Measurements from ENCODE around the gene TMEM263.
"Not testable (repeated sequence)": the region's sequence is repeated elsewhere in the genome, so short reads cannot be mapped to it uniquely, and the experiment has no call there.

Gene TMEM263

GRCh38 chr12:106986625-106987389 lies 31.1 kb downstream of the TMEM263 start, which contains the start of gene MTERF2:
TSS of gene MTERF2 (minus strand) at chr12:106987146. CDS start at chr12:106978714, 8,432 bp downstream.
- peak; percentile 94 for DNase-seq

DNA sequence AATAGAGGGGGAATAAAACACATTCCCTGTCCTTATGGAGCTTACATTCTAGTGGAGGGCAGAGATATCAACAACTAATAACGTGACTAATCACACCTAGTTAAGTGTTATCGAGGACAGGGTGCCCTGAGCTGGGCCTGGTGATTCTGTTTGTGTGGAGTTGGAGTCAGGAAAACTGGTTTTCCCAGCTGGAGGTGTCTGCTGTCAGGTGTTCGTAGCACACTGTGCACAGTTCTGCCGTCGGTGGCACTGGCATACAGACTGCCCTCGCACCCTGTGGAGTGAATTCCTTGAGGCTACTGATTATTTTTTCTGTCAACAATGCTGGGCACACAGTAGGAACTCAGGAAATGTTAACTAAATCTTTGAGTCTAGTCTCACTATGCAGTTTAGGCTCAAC lies 32.1 kb downstream of the TMEM263 start:
- DNase-seq, result no peak

GRCh38 chr12:106994579-106995220 lies 39.0 kb downstream of the TMEM263 start:
- no peak for DNase-seq

DNA sequence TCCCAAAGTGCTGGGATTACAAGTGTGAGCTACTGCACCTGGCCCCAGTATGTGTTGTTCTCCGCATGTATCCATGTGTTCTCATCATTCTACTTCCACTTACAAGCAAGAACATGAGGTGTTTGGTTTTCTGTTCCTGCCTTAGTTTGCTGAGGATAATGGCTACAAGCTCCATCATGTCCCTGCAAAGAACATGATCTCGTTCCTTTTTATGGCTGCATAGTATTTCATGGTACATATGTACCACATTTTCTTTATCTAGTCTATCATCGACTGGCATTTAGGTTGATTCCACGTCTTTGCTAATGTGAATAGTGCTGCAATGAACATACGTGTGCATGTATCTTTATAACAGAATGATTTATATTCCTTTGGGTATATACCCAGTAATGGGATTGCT lies 40.4 kb downstream of the TMEM263 start:
- DNase-seq, result not testable (repeated sequence)

- no peak for DNase-seq
Measured at GRCh38 chr12:106997916-106998315, 42.2 kb downstream of the TMEM263 start.

- DNase-seq, result no peak
Measured at GRCh38 chr12:106999446-106999845, 43.7 kb downstream of the TMEM263 start.

DNA sequence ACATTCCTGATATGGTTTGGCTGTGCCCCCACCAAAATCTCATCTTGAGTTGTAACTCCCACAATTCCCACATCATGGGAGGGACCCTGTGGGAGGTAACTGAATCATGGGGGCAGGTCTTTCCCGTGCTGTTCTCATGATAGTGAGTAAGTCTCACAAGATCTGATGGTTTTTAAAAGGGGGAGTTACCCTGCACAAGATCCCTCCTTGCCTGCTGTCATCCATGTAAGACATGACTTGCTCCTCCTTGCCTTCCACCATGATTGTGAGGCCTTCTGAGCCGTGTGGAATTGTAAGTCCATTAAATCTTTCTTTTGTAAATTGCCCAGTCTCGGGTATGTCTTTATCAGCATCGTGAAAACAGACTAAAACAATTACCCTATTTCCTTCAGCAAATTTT lies 47.0 kb downstream of the TMEM263 start:
- not testable (repeated sequence) for DNase-seq

DNA sequence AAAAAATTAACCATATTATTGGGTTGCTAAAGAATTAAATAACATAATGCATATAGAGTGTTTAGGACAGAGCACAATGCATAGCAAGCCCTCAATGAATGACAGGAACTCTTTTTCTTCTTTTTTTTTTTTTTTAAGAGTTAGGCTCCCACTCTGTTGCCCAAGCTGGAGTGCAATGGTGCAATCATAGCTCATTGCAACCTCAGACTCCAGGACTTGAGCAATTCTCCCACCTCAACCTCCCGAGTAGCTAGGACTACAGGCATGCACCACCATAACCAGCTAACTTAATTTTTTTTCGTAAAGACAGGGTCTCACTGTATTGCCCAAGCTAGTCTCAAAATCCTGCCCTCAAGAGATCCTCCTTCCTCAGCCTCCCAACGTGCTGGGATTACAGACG lies 51.7 kb downstream of the TMEM263 start:
- DNase-seq, result no peak

DNA sequence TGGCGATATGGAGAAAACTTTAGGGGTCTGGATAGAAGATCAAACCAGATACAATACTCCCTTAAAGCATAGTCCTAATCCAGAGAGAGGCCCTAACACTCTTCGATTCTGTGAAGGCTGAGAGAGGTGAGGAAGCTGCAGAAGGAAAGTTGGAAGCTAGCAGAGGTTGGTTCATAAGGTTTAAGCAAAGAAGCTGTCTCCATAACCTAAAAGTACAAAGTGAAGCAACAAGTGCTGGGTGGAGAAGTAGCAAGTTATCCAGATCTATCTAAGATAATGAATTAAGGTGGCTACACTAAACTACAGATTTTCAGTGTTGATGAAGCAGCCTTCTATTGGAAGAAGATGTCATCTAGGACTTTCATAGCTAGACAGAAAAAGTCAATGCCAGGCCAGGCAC lies 55.8 kb downstream of the TMEM263 start:
- DNase-seq, result no peak

- no peak for DNase-seq
Measured at GRCh38 chr12:107012736-107013425, 57.2 kb downstream of the TMEM263 start.

DNA sequence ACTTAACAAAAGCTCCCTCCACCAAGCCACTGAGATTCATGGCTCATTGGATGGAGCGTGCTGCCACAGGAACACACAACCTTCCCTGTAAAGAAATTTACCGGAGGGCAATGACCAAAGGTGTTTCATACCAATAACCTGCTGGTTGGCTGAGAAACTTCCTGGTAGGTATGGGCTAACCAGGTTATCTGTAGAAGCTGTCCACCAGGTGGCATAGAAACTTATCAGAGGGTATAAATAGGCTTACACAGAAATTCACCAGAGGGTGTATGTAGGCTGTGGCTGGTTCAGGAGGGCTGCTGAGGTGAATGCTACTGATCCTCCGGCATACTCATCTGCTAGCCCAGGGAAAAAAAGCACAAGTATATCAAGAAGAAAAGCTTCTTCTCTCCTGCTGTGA lies 58.3 kb downstream of the TMEM263 start:
- no peak for DNase-seq

GRCh38 chr12:107017042-107017441 lies 61.3 kb downstream of the TMEM263 start:
- DNase-seq, result no peak

- DNase-seq, result no peak
Measured at GRCh38 chr12:107019546-107019945, 63.8 kb downstream of the TMEM263 start.

Measured in retina (tissue), 1 donor.